Measurements from ENCODE around the gene C3orf80.

- TF ChIP-seq CTCF (IDR thresholded peaks at IDR 0.05) (no peak), POLR2A (IDR thresholded peaks at IDR 0.05) (no peak)
Observed at GRCh38 chr3:160179906-160180305, 45.3 kb upstream of the C3orf80 start.

Measured in adrenal gland (tissue), 5 donors.